Measurements from ENCODE around the gene VPS36.

DNA sequence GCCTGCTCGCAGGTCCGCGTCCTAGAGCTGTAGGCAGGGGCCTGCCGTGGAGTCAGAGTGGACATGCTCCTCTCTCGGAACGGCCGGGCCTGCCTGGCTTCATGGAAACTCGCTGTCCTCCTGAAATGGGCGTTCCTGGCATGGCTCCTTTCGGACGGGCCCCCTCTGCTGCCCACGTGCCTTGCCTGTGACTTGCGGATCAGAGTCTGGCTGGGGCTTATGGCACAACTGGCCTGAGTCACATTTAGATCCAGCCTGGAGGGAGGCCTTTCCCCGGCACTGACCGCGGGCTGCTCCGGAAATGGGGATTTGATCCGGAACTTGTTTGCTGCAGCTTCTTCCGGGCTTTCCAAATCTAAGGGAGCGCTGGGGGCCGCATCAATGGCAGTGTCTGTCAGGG is 72.5 kb downstream of the VPS36 start:
- TF ChIP-seq NR2C2 (CRISPR knock-in tag; IDR thresholded peaks at IDR 0.05) (no peak), USF1 (CRISPR knock-in tag; IDR thresholded peaks at IDR 0.05) (no peak), E2F1 (CRISPR knock-in tag; IDR thresholded peaks at IDR 0.05) (no peak)

Data from WTC11 (cell line).